ENCODE measurements around the gene SIRPA.

SIRPA gene

GRCh38 chr20:1866834-1867233 lies 28.4 kb upstream of the SIRPA start:
- TF ChIP-seq ZBTB7A (IDR thresholded peaks at IDR 0.05; ENCODE audit: low read depth) (no peak), MAX (IDR thresholded peaks at IDR 0.05) (no peak), REST (IDR thresholded peaks at IDR 0.05; ENCODE audit: low read depth) (no peak), TCF12 (IDR thresholded peaks at IDR 0.05; ENCODE audit: low read depth) (no peak), RAD21 (IDR thresholded peaks at IDR 0.05; ENCODE audit: low read depth) (no peak), FOXM1 (IDR thresholded peaks at IDR 0.05; ENCODE audit: borderline replicate concordance, low read depth) (no peak), NFIC (IDR thresholded peaks at IDR 0.05) (no peak), TAF1 (IDR thresholded peaks at IDR 0.05; ENCODE audit: low read depth) (no peak), EP300 (IDR thresholded peaks at IDR 0.05; ENCODE audit: borderline replicate concordance) (no peak), EGR1 (IDR thresholded peaks at IDR 0.05) (no peak), CEBPB (IDR thresholded peaks at IDR 0.05) (no peak), TEAD4 (IDR thresholded peaks at IDR 0.05) (no peak), YY1 (IDR thresholded peaks at IDR 0.05; ENCODE audit: low read depth) (no peak), USF1 (IDR thresholded peaks at IDR 0.05) (no peak), CREB1 (IDR thresholded peaks at IDR 0.05; ENCODE audit: low read depth) (no peak)

- no peak for TF ChIP-seq CEBPB (IDR thresholded peaks at IDR 0.05)
- TF ChIP-seq TAF1 (IDR thresholded peaks at IDR 0.05; ENCODE audit: low read depth): no peak
- TF ChIP-seq NFIC (IDR thresholded peaks at IDR 0.05): no peak
- TF ChIP-seq CREB1 (IDR thresholded peaks at IDR 0.05; ENCODE audit: low read depth): no peak
- no peak for TF ChIP-seq ZBTB7A (IDR thresholded peaks at IDR 0.05; ENCODE audit: low read depth)
- TF ChIP-seq YY1 (IDR thresholded peaks at IDR 0.05; ENCODE audit: low read depth): no peak
- TF ChIP-seq MAX (IDR thresholded peaks at IDR 0.05): no peak
- TF ChIP-seq USF1 (IDR thresholded peaks at IDR 0.05): no peak
- TF ChIP-seq FOXM1 (IDR thresholded peaks at IDR 0.05; ENCODE audit: borderline replicate concordance, low read depth): no peak
- no peak for TF ChIP-seq EP300 (IDR thresholded peaks at IDR 0.05; ENCODE audit: borderline replicate concordance)
- no peak for TF ChIP-seq EGR1 (IDR thresholded peaks at IDR 0.05)
- TF ChIP-seq TCF12 (IDR thresholded peaks at IDR 0.05; ENCODE audit: low read depth): no peak
- no peak for TF ChIP-seq RAD21 (IDR thresholded peaks at IDR 0.05; ENCODE audit: low read depth)
- TF ChIP-seq REST (IDR thresholded peaks at IDR 0.05; ENCODE audit: low read depth): no peak
- no peak for TF ChIP-seq TEAD4 (IDR thresholded peaks at IDR 0.05)
These were observed 27.5 kb upstream of the SIRPA start for GRCh38 chr20:1867495-1868260.

GRCh38 chr20:1868856-1869255 lies 26.4 kb upstream of the SIRPA start:
- TF ChIP-seq YY1 (IDR thresholded peaks at IDR 0.05; ENCODE audit: low read depth) (no peak), CEBPB (IDR thresholded peaks at IDR 0.05) (no peak), RAD21 (IDR thresholded peaks at IDR 0.05; ENCODE audit: low read depth) (no peak), EP300 (IDR thresholded peaks at IDR 0.05; ENCODE audit: borderline replicate concordance) (no peak), MAX (IDR thresholded peaks at IDR 0.05) (no peak), EGR1 (IDR thresholded peaks at IDR 0.05) (no peak), TEAD4 (IDR thresholded peaks at IDR 0.05) (no peak), TAF1 (IDR thresholded peaks at IDR 0.05; ENCODE audit: low read depth) (no peak), ZBTB7A (IDR thresholded peaks at IDR 0.05; ENCODE audit: low read depth) (no peak), CREB1 (IDR thresholded peaks at IDR 0.05; ENCODE audit: low read depth) (no peak), FOXM1 (IDR thresholded peaks at IDR 0.05; ENCODE audit: borderline replicate concordance, low read depth) (no peak), NFIC (IDR thresholded peaks at IDR 0.05) (no peak), REST (IDR thresholded peaks at IDR 0.05; ENCODE audit: low read depth) (no peak)
